ENCODE results near the gene LRRC4.

DNA sequence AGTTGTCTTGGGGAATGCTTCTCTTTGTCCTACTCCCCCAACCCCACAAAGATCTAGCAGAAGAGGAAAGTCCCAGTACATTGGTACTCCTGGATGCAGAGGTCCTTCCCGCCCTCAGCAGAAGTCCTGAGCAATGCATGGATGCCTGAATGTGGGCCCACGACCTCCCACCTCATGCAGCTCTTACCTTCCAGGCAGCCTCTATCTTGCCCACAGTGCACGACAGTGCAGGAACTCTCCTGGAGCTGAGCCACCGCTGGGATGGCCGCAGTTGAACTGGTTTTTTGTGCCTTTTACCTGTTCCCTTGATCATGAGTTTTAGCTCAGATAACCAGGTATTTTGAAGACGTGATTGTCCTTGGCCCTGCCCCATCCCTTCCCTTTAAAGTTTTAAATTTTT, 37.9 kb downstream of the LRRC4 start:
- TF ChIP-seq, protein P1, sequence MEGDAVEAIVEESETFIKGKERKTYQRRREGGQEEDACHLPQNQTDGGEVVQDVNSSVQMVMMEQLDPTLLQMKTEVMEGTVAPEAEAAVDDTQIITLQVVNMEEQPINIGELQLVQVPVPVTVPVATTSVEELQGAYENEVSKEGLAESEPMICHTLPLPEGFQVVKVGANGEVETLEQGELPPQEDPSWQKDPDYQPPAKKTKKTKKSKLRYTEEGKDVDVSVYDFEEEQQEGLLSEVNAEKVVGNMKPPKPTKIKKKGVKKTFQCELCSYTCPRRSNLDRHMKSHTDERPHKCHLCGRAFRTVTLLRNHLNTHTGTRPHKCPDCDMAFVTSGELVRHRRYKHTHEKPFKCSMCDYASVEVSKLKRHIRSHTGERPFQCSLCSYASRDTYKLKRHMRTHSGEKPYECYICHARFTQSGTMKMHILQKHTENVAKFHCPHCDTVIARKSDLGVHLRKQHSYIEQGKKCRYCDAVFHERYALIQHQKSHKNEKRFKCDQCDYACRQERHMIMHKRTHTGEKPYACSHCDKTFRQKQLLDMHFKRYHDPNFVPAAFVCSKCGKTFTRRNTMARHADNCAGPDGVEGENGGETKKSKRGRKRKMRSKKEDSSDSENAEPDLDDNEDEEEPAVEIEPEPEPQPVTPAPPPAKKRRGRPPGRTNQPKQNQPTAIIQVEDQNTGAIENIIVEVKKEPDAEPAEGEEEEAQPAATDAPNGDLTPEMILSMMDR (conservative IDR thresholded peaks at IDR 0.05; ENCODE audit: low read depth, low read length): no peak
- no peak for TF ChIP-seq EZH2 (IDR thresholded peaks at IDR 0.05; ENCODE audit: low read length, unreplicated experiment)
